Epithelial cell of proximal tubule (primary cell): Measurements from ENCODE around the gene ORM1. TPM values are rescaled to one million over a fixed set of nuclear protein-coding genes. Genes with fewer than 3 reads are reported as not detected.

ENCODE experiments used
- DNase-seq: peaks from one replicate; pipeline ENCODE4 v3.0.0-alpha.2; 2011; ENCODE audit warnings: low read depth
- H3K4me3 ChIP-seq: 2 replicates; pipeline ENCODE4 v1.5.1; 2011; ENCODE audit warnings: low read depth, mild to moderate bottlenecking, low read length
- CTCF ChIP-seq: conservative IDR thresholded peaks from 2 replicates; pipeline ENCODE4 v1.5.1; 2012; ENCODE audit warnings: low read depth, mild to moderate bottlenecking, low read length
- total RNA-seq: library from RNA; depleted of rRNA; stranded (reverse); fragments of >200 nt; gene quantifications from 2 replicates; pipeline ENCODE4 v1.2.3, GENCODE V29; 2015

ORM1 gene
- total RNA-seq, 1 donor from 2014 or later, result not detected

GRCh38 chr9:114301798-114302565, 20.9 kb upstream of the ORM1 start:
- no peak for DNase-seq
- no peak overlapping the region for H3K4me3 ChIP-seq
- TF ChIP-seq CTCF, result no peak

GRCh38 chr9:114302727-114303126, 20.2 kb upstream of the ORM1 start:
- no peak for DNase-seq
- H3K4me3 ChIP-seq, result no peak overlapping the region
- TF ChIP-seq CTCF, result no peak

- DNase-seq, result no peak
- TF ChIP-seq CTCF, result no peak
- H3K4me3 ChIP-seq, result no peak overlapping the region
These were observed 19.3 kb upstream of the ORM1 start for GRCh38 chr9:114303571-114303970.

DNA sequence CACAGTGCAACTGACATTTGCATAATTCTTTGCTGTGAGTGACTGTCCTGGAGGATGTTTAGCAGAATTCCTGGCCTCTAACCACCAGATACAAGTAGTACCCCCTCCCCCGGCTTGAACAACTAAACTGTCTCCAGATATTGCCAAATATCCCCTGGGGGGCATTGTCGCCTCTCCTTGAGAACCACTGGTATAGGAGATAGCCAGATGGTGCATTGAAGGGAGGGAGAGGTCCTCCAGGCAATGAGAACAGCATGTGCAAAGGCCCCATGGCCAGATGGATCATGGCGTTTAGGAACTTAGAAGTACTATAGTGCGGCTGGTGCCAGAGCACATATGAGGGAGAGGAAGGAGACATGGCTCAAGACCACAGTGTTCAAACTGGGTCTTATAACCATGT, 18.9 kb upstream of the ORM1 start:
- H3K4me3 ChIP-seq, result no peak overlapping the region
- no peak for TF ChIP-seq CTCF
- DNase-seq, result no peak

- DNase-seq, result no peak
- no peak for TF ChIP-seq CTCF
- H3K4me3 ChIP-seq, result no peak overlapping the region
These were observed 18.3 kb upstream of the ORM1 start for GRCh38 chr9:114304416-114305188.

DNA sequence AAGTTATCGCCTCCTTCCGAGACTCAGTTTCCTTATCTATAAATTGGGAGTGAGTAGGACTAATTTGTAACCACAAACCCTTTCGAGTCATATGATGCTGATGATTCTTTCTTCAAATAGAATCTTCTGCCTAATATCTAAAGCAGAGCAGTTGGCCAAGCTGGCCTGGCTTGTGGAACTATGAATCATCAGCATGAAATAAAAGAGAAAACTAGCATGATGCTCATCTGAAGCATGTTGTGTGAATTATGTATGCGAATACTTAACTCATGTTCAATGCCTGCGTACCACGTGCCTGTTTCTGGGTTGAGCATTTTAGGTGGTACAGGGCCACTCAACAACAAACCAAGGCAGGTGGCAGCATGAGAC, 15.0 kb upstream of the ORM1 start:
- no peak for DNase-seq
- H3K4me3 ChIP-seq, result no peak overlapping the region
- TF ChIP-seq CTCF, result no peak
